Right renal pelvis (tissue), 4 donors: ENCODE results near the gene MRFAP1. TPM values are rescaled to one million over a fixed set of nuclear protein-coding genes. Genes with fewer than 3 reads are reported as not detected.

Source experiments
- DNase-seq, 4 donors: peaks; one replicate each; pipeline ENCODE4 v3.0.0-alpha.2; 2013; ENCODE audit warnings: low read depth in 4 of 4, low spot score in 3 of 4, missing footprints in 1 of 4
- polyA plus RNA-seq, 4 donors: library from polyadenylated mRNA; unstranded; fragments of 120-200 nt; gene quantifications; one replicate each; pipeline ENCODE4 v1.2.1, GENCODE V29; 2013; ENCODE audit not compliant: insufficient read length in 4 of 4

MRFAP1 gene
- polyA plus RNA-seq, 4 donors = 446 to 482 (median 461) TPM

DNA sequence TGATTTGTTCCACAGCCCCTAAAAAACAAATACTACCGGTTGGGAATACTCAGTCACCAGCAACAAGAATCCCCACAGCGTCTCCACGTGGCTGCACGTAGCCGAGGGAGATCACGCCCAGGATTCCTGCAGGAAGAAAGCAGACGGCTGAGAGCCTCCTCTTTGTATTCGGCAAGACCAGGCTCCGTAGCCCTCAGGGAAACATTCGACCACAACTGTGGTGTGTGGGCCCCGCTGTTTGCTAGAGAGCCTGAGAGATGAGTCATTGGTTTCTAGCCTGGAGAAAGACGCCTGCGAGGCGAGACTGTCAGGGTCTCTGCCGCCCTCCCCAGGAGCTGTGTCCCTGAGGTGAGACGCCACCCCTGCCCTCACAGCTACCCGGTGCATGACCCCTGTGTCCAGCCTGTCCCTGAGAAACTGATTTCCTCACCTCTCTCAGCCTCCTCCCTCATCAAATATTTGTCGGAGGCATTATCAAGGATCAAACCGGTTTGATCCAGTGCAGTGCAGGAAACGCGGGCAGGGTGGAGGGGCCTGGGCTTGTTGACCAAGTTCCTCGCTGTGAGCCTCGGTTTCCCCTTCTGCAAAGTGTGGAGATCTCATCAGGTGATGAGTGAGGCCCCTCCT, 48.5 kb downstream of the MRFAP1 start:
- no peak for DNase-seq

DNA sequence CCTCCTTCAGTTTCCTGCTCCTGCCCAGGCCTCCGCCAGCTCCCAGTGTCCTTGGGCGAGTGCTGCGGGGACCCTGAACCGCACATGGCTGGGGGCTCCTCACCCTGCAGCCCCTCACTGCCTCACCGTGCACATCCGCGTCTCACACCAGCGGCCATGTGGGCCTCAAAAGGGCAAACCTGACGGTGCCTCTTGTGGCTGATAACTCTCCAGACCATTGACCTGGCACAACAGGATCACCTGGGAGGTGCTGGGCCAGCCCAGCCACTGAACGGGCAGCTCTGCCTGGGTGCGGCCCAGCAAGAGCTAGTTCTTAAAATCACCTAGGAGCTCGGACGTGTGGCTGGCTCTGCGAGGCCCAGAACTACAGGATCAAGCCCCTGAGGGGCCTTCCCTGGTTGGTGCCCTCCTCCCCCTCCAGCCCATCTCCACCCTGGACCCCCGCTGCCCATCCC, 49.0 kb downstream of the MRFAP1 start:
- DNase-seq = no peak

Other genes with a start within 250 kb of the MRFAP1 start
- under 1 TPM; 0.30 to 0.71 (median 0.37) TPM for gene PPP2R2C, start 168.1 kb upstream of the MRFAP1 start, polyA plus RNA-seq
- gene MAN2B2, start 65.5 kb upstream of the MRFAP1 start, polyA plus RNA-seq = 10 to 100 TPM; 17.9 to 19.5 (median 18.3) TPM
- 10 to 100 TPM in 2 of 4 donors, 1 to 10 TPM in 1, under 1 TPM in 1; 0.86 to 30.4 (median 17.4) TPM for gene S100P, start 53.2 kb downstream of the MRFAP1 start, polyA plus RNA-seq
- gene MRFAP1L1, start 69.2 kb downstream of the MRFAP1 start, polyA plus RNA-seq = 100 to 1,000 TPM; 119 to 143 (median 137) TPM
- gene BLOC1S4, start 75.5 kb downstream of the MRFAP1 start, polyA plus RNA-seq = 10 to 100 TPM; 11.7 to 15.3 (median 12.8) TPM
- 10 to 100 TPM; 37.7 to 45.8 (median 44.1) TPM for gene KIAA0232, start 142.0 kb downstream of the MRFAP1 start, polyA plus RNA-seq